ENCODE results near the gene BMP6.

GRCh38 chr6:7882505-7883257 is 156.8 kb downstream of the BMP6 start:
- no peak for TF ChIP-seq CTCF (IDR thresholded peaks at IDR 0.05)
- TF ChIP-seq POLR2A (IDR thresholded peaks at IDR 0.05), result no peak

Measured in heart left ventricle (tissue), 13 donors.